IMR-90 (cell line): ENCODE measurements around the gene XRCC3. TPM values are rescaled to one million over a fixed set of nuclear protein-coding genes. Genes with fewer than 3 reads are reported as not detected.

Experiments used
- ATAC-seq: fragments of 200-7000 bp; cut with Tn5 transposase; 2 replicates; pipeline ENCODE4 v1.9.1; 2020; ENCODE audit warnings: low read depth, mild to moderate bottlenecking, moderate library complexity
- BruUV-seq: library from RNA; stranded (reverse); fragments of 400-500 nt; replicated peaks from 2 replicates; lab custom pipeline; 2021; lab: Mats Ljungman, UMichigan
- CTCF ChIA-PET: fragments of 300-600 bp; formaldehyde crosslinking; extraction: SDS; loops from one replicate; lab custom pipeline; 2021; ENCODE audit warnings: antibody characterized with exemption; lab: Yijun Ruan, JAX
- POLR2A ChIA-PET: fragments of 300-600 bp; sonication (Branson Sonifier 250); formaldehyde crosslinking; loops from one replicate; lab custom pipeline; 2022; ENCODE audit warnings: antibody characterized with exemption; ENCODE audit not compliant: unreplicated experiment; lab: Charles Lee
- DNase-seq: peaks from one replicate; pipeline ENCODE4 v3.0.0; 2013
- H2AFZ ChIP-seq: replicated peaks from 2 replicates; pipeline ENCODE3; 2013; ENCODE audit warnings: low read length, mild to moderate bottlenecking; ENCODE audit not compliant: poor library complexity
- H2AK5ac ChIP-seq: 2 replicates; pipeline ENCODE4 v1.6.1; 2013; ENCODE audit warnings: low read depth, low read length, inconsistent platforms
- H2AK9ac ChIP-seq: replicated peaks from 2 replicates; pipeline ENCODE3; 2013; ENCODE audit warnings: mild to moderate bottlenecking, low read depth, low read length, moderate library complexity; ENCODE audit not compliant: poor library complexity
- H2BK120ac ChIP-seq: 2 replicates; pipeline ENCODE4 v1.6.1; 2013; ENCODE audit warnings: low read depth, low read length, inconsistent platforms
- H2BK15ac ChIP-seq: 3 replicates; pipeline ENCODE4 v1.6.1; 2013; ENCODE audit warnings: low read depth, low read length, inconsistent platforms
- H2BK20ac ChIP-seq: 2 replicates; pipeline ENCODE4 v1.6.1; 2013; ENCODE audit warnings: low read depth, mild to moderate bottlenecking, inconsistent platforms, low read length, moderate library complexity
- H2BK5ac ChIP-seq: 2 replicates; pipeline ENCODE4 v1.6.1; 2013; ENCODE audit warnings: mild to moderate bottlenecking, low read depth, low read length, inconsistent platforms; ENCODE audit not compliant: poor library complexity, severe bottlenecking
- H3K14ac ChIP-seq: replicated peaks from 2 replicates; pipeline ENCODE4 v1.6.1; 2013; ENCODE audit warnings: low read depth, low read length, inconsistent platforms
- H3K18ac ChIP-seq: 2 replicates; pipeline ENCODE4 v1.6.1; 2013; ENCODE audit warnings: low read depth, low read length, control low read depth
- H3K23ac ChIP-seq: 2 replicates; pipeline ENCODE4 v1.6.1; 2013; ENCODE audit warnings: low read depth, low read length, inconsistent platforms
- H3K27ac ChIP-seq: 2 replicates; pipeline ENCODE4 v1.5.1; 2013; ENCODE audit warnings: mild to moderate bottlenecking, control low read depth, low read length; ENCODE audit not compliant: insufficient read depth
- H3K27me3 ChIP-seq: 2 replicates; pipeline ENCODE4 v1.6.1; 2013; ENCODE audit warnings: low read length; ENCODE audit not compliant: control insufficient read depth, insufficient read depth
- H3K36me3 ChIP-seq: 2 replicates; pipeline ENCODE4 v1.6.1; 2013; ENCODE audit warnings: low read length, mixed read lengths; ENCODE audit not compliant: control insufficient read depth, insufficient read depth
- H3K4ac ChIP-seq: 2 replicates; pipeline ENCODE4 v1.6.1; 2013; ENCODE audit warnings: low read depth, low read length, inconsistent platforms
- H3K4me1 ChIP-seq: 2 replicates; pipeline ENCODE4 v1.6.1; 2013; ENCODE audit warnings: low read length, mixed read lengths; ENCODE audit not compliant: control insufficient read depth, insufficient read depth
- H3K4me2 ChIP-seq: 2 replicates; pipeline ENCODE4 v1.6.1; 2013; ENCODE audit warnings: low read depth, mild to moderate bottlenecking, control low read depth, low read length, moderate library complexity
- H3K4me3 ChIP-seq: 2 replicates; pipeline ENCODE4 v1.5.1; 2013; ENCODE audit warnings: low read depth, mild to moderate bottlenecking, control low read depth, low read length, moderate library complexity; ENCODE audit not compliant: insufficient read depth
- H3K56ac ChIP-seq: 2 replicates; pipeline ENCODE4 v1.6.1; 2013; ENCODE audit warnings: low read length, inconsistent platforms; ENCODE audit not compliant: insufficient read depth; ENCODE audit errors: extremely low read depth
- H3K79me1 ChIP-seq, 2 experiments: 2 replicates each; pipeline ENCODE4 v1.6.1; 2013; ENCODE audit warnings: low read length in 2 of 2, inconsistent platforms in 1 of 2, low read depth in 1 of 2
- H3K9ac ChIP-seq: 2 replicates; pipeline ENCODE4 v1.6.1; 2013; ENCODE audit warnings: low read depth, low read length, control low read depth
- H3K9me1 ChIP-seq: 2 replicates; pipeline ENCODE4 v1.6.1; 2013; ENCODE audit warnings: low read length, inconsistent platforms; ENCODE audit not compliant: insufficient read depth
- H3K9me3 ChIP-seq: 2 replicates; pipeline ENCODE4 v1.6.1; 2013; ENCODE audit warnings: low read length; ENCODE audit not compliant: control insufficient read depth, insufficient read depth
- H4K20me1 ChIP-seq: 2 replicates; pipeline ENCODE4 v1.6.1; 2013; ENCODE audit warnings: low read length, inconsistent platforms; ENCODE audit not compliant: insufficient read depth
- H4K5ac ChIP-seq: 2 replicates; pipeline ENCODE4 v1.6.1; 2013; ENCODE audit warnings: mild to moderate bottlenecking, low read depth, low read length, control low read depth
- H4K8ac ChIP-seq, 2 experiments: 2 replicates each; pipeline ENCODE4 v1.6.1; 2013; ENCODE audit warnings: low read depth in 2 of 2, low read length in 2 of 2, control low read depth in 1 of 2, inconsistent platforms in 1 of 2
- H4K91ac ChIP-seq: 2 replicates; pipeline ENCODE4 v1.6.1; 2013; ENCODE audit warnings: low read depth, low read length, inconsistent platforms; ENCODE audit not compliant: insufficient read depth
- CEBPB ChIP-seq: IDR thresholded peaks from 2 replicates; pipeline ENCODE4 v1.6.1; 2012; ENCODE audit warnings: low read depth, low read length, improper control_type of control experiment
- CHD1 ChIP-seq: IDR thresholded peaks from 2 replicates; pipeline ENCODE4 v1.6.1; 2012; ENCODE audit warnings: low read depth, low read length, improper control_type of control experiment
- CTCF ChIP-seq: conservative IDR thresholded peaks from 2 replicates; pipeline ENCODE4 v1.5.1; 2012; ENCODE audit warnings: mild to moderate bottlenecking, low read depth, low read length, improper control_type of control experiment
- ELK1 ChIP-seq: fragments of 150-350 bp; IDR thresholded peaks from 2 replicates; pipeline ENCODE4 v1.6.1; 2016; ENCODE audit warnings: low read depth, mild to moderate bottlenecking, low read length, moderate library complexity, borderline replicate concordance
- FOS ChIP-seq: fragments of 150-350 bp; IDR thresholded peaks from 2 replicates; pipeline ENCODE4 v1.6.1; 2016; ENCODE audit warnings: low read depth, low read length
- MAZ ChIP-seq: IDR thresholded peaks from 2 replicates; pipeline ENCODE4 v1.6.1; 2012; ENCODE audit warnings: low read depth, mild to moderate bottlenecking, low read length, improper control_type of control experiment, moderate library complexity, borderline replicate concordance
- MXI1 ChIP-seq: IDR thresholded peaks from 2 replicates; pipeline ENCODE4 v1.6.1; 2012; ENCODE audit warnings: low read depth, mild to moderate bottlenecking, low read length, moderate library complexity, borderline replicate concordance
- POLR2A ChIP-seq: IDR thresholded peaks from 2 replicates; pipeline ENCODE4 v1.6.1; 2012; ENCODE audit warnings: mild to moderate bottlenecking, low read depth, low read length
- RAD21 ChIP-seq: IDR thresholded peaks from 2 replicates; pipeline ENCODE4 v1.6.1; 2012; ENCODE audit warnings: low read length, improper control_type of control experiment
- RCOR1 ChIP-seq: IDR thresholded peaks from 2 replicates; pipeline ENCODE4 v1.6.1; 2012; ENCODE audit warnings: mild to moderate bottlenecking, low read length, improper control_type of control experiment; ENCODE audit not compliant: insufficient replicate concordance
- RFX5 ChIP-seq: IDR thresholded peaks from 2 replicates; pipeline ENCODE4 v1.8.0; 2012; ENCODE audit warnings: low read depth, mild to moderate bottlenecking, low read length, moderate library complexity
- SMC3 ChIP-seq: fragments of 150-350 bp; IDR thresholded peaks from 2 replicates; pipeline ENCODE4 v1.6.1; 2016; ENCODE audit warnings: low read depth, mild to moderate bottlenecking, antibody characterized with exemption, low read length, moderate library complexity
- USF2 ChIP-seq: fragments of 150-350 bp; IDR thresholded peaks from 2 replicates; pipeline ENCODE4 v1.6.1; 2017; ENCODE audit warnings: mild to moderate bottlenecking, antibody characterized with exemption, low read length, low read depth
- WGBS, 2 experiments: methylation state at CpG; one replicate each; pipeline versions ENCODE4 v1.1.5 to v1.1.7; 2013; ENCODE audit warnings: missing lambda C conversion rate in 2 of 2; ENCODE audit not compliant: insufficient read length in 1 of 2; ENCODE audit errors: extremely low coverage in 2 of 2; 5-methylcytosine and 5-hydroxymethylcytosine counted together
- dilution Hi-C: fragments of 300-500 bp; cut with HindIII; formaldehyde crosslinking; loops from one replicate; pipeline ENCODE4 v1.14.3; 2018; ENCODE audit warnings: low sequenced_read_pairs; ENCODE audit not compliant: unreplicated experiment
- in situ Hi-C: fragments of 300-500 bp; cut with MboI; formaldehyde crosslinking; loops from 3 replicates; pipeline ENCODE4 v1.14.3; 2019; ENCODE audit warnings: low sequenced_read_pairs, inconsistent platforms, mixed read lengths
- intact Hi-C: fragments of 100-400 bp; cut with micrococcal nuclease; formaldehyde crosslinking; loops from 2 replicates; pipeline ENCODE4 v1.10.0; 2022
- polyA plus RNA-seq, 3 experiments: library from polyadenylated mRNA; depleted of rRNA; stranded (reverse); fragments of >200 nt; gene quantifications; 2 replicates each; pipeline ENCODE4 v1.2.3, GENCODE V29; 2012; ENCODE audit warnings: low replicate concordance in 1 of 3
- total RNA-seq: library from RNA; depleted of rRNA; stranded (reverse); fragments of >200 nt; gene quantifications from 2 replicates; pipeline ENCODE4 v1.2.3, GENCODE V29; 2012

Gene XRCC3
- total and polyA plus RNA-seq, 2 of the 4 experiments (the other 2 are of a cell fraction) = 8.1 to 9.5 TPM

- H2AK5ac ChIP-seq = no peak overlapping the region
- peaks cover 15% of the 10 kb centered on the region for H4K20me1 ChIP-seq
- no peak overlapping the region for H3K27ac ChIP-seq
- no peak overlapping the region for H3K9ac ChIP-seq
- H2BK15ac ChIP-seq = no peak overlapping the region
- peaks cover 27 to 67% of the 10 kb centered on the region in 2 experiments for H3K79me1 ChIP-seq
- no peak overlapping the region for H2BK20ac ChIP-seq
- H3K27me3 ChIP-seq = no peaks in the 10 kb centered on the region
- peaks cover 49% of the 10 kb centered on the region for H3K36me3 ChIP-seq
- peaks cover 13% of the 10 kb centered on the region for H3K4me1 ChIP-seq
- H2AFZ ChIP-seq = no peak overlapping the region
- no peak overlapping the region for H4K91ac ChIP-seq
- no TSS peak for BruUV-seq
- no peak overlapping the region for H2BK5ac ChIP-seq
- ATAC-seq = no peak
- no peak overlapping the region for H3K14ac ChIP-seq
- no peak for DNase-seq
- H3K56ac ChIP-seq = no peak overlapping the region
- in situ Hi-C loops = no loop called here
- no peak overlapping the region for H3K23ac ChIP-seq
- intact Hi-C loops = no loop called here
- no peak for TF ChIP-seq SMC3
- TF ChIP-seq MAZ = no peak
- no peak for TF ChIP-seq ELK1
- TF ChIP-seq USF2 = no peak
- no peak for TF ChIP-seq RFX5
- no peak for TF ChIP-seq POLR2A
- no peak for TF ChIP-seq RCOR1
- no peak for TF ChIP-seq CEBPB
- no peak for TF ChIP-seq MXI1
- no peak for TF ChIP-seq RAD21
- TF ChIP-seq CTCF = no peak
- TF ChIP-seq FOS = no peak
- TF ChIP-seq CHD1 = no peak
- CTCF ChIA-PET = interaction anchor here (0.6 kb wide), 1 partner anchor 39 kb away, joined by 11 read pairs; no protein-coding TSS in a partner anchor
- no CpG with 5 or more reads among the region's 4 CpGs for WGBS, 2 experiments
- no peak overlapping the region for H3K4ac ChIP-seq
- no peak overlapping the region for H4K5ac ChIP-seq
- POLR2A ChIA-PET = no interaction called here
- no peak overlapping the region for H3K18ac ChIP-seq
- no peak overlapping the region for H3K4me3 ChIP-seq
- H3K9me1 ChIP-seq = peaks cover 10% of the 10 kb centered on the region
- no peak overlapping the region for H4K8ac ChIP-seq
- no peak overlapping the region for H2AK9ac ChIP-seq
- no peaks in the 10 kb centered on the region for H3K9me3 ChIP-seq
- H2BK120ac ChIP-seq = no peak overlapping the region
- no peak overlapping the region for H3K4me2 ChIP-seq
- dilution Hi-C loops = no loop called here
Measured at GRCh38 chr14:103667671-103668070, 47.6 kb downstream of the XRCC3 start.
